Fibroblast of peridontal ligament (primary cell): ENCODE data around the gene COBLL1.
A peak's percentile ranks its signal among the peaks of the same experiment; 100 is the strongest.

Experiments
- DNase-seq: peaks from one replicate; pipeline ENCODE4 v3.0.0-alpha.2; 2010; ENCODE audit errors: extremely low read depth

Gene COBLL1

DNA sequence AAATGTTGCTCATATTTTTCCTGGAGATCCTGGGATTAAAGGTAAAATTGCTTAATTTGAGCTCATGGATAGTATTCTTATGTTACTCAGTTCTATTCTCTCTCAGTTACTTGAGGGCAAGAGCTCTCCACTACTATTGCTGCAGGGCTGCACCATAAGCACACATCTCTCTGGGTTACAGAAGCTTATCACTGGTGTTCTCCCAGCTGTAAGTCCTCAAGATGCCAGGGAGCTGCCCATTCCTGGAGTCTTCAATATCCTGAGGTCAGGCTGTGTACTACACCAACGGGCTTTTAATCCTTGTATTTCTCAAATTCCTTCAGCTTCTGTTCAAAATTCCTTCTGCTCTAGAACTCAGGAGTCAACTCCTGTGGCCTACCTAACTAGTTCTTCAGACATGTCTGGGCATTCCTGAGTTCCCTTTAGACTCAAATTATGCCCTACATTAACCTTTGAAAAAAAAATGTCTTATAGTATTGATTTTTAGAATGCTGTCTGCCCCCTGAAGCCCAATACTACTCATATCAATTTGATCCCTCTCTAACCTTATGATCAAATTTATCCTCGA lies 17.7 kb upstream of the COBLL1 start:
- DNase-seq, result no peak

DNA sequence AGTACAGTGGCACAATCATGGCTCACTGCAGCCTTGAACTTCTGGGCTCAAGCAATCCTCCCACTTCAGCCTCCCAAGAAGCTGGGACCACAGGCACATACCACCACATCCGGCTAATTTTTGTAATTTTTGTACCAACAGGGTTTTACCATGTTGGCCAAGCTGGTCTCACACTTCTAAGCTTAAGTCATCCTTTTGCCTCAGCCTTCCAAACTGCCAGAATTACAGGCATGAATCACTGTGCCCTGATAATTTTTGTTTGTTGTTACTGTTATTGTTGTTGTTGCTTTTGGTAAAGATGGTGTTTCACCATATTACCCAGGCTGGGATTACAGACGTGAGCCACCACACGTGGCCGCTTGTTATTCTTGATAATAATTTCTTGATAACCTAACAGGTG lies 10.5 kb upstream of the COBLL1 start:
- DNase-seq, result no peak

DNA sequence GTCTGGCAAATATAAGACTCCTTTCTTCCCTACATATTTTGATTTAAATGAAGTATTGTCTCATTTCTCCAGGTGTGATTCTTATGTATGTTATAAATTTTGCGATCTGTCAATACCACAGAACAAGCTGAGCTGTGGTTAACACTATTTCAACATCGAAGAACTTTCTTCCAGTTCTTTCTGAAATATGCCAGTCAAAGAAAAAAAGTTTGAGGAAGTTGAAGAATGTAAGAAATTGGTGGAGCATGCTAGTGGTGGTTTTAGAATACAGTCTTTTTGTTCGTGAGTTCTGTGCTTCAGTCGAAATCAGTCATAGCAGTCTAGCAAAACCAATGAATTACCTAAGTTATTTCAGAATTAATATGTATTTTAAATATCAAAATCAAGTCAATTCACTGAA lies 8.6 kb upstream of the COBLL1 start:
- DNase-seq, result no peak

DNA sequence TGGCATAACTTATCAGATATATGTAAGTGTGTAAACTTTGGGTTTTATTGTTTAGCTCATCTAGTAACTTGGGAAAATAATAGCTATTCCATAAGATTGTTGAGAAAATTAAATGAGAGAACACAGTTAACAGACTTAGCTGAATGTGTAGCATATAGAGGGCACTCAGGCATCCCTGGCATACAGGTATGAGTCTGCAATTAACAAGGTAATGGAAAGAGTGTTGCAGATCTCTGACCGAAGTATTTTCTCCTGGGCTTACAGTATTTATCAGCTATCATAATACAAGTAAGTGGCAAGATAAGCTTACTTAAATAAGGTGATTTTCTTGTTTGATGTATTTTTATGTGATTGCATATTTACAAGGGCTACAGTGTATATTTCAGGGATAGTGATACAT lies 7.9 kb upstream of the COBLL1 start:
- DNase-seq, result no peak

DNA sequence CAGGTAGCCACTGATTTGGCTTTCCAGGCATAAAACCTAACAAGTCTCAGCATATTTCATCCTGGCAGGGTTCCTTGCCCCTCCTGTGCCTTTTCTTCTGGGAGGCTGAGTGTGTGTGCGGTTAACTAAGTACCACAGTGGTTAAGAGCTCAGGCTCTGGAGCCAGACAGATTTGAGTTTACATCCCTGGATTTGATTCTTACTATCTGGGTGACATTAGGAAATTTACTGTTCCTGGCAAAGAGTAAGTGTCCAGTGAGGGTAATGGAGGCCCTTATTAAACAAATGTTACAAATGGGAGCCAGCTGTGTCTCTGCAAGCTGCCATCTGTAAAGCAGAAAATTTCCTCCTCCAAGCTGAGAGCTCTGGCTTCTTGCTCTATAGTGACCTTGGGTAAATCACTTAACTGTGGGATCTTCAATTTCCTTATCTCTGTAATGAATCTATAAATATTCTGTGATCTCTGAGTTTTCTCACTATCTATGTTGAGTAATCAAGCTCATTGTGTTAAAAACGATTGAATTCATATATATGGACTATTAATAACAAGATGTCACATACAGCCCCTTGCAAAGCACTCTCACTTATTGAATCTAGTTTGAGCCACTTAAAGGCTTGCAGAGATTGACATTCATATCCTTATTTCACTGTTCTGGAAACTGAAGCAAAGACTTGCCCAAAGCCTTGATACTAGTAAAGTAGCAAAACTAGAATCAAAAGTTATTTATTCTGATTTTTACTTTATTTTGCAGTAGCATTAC lies 6.5 kb upstream of the COBLL1 start:
- no peak for DNase-seq

DNA sequence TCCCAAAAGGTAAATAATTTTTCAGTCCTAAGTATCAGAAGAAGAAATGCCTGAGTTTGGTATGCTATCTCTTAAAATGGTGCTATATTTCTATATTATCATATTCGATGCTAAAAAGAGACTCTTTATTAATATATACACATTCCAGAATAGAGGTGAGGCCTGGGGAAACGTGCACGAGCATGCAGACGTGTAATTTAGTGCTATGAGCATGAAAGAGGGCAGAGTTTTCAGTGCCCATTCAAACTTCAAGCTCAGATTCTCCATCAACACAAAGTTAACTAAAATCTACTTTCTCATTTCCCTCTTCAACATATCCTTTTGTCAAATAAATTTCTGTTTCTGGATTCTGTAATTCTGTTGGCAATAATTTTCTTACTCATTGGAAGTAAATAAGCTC lies 5.7 kb upstream of the COBLL1 start:
- no peak for DNase-seq

DNA sequence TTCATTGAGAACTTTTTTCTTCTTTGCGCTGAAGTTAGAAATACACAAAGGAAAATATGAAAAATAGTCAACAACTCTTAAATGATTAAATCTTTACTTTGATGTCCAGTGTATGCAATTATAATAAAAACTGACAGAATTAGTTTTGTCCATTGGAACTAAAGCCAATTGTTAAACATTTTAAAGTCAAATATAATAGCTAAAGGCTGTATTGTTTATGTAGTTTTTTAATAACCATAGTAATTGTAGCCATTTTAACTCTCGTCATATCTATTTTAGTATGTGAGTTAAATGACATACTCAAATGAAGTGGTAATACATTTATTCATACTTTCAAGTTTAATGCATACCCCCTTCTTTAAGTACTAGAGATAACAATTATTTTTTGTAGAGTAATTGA lies 4.7 kb upstream of the COBLL1 start:
- DNase-seq, result no peak

DNA sequence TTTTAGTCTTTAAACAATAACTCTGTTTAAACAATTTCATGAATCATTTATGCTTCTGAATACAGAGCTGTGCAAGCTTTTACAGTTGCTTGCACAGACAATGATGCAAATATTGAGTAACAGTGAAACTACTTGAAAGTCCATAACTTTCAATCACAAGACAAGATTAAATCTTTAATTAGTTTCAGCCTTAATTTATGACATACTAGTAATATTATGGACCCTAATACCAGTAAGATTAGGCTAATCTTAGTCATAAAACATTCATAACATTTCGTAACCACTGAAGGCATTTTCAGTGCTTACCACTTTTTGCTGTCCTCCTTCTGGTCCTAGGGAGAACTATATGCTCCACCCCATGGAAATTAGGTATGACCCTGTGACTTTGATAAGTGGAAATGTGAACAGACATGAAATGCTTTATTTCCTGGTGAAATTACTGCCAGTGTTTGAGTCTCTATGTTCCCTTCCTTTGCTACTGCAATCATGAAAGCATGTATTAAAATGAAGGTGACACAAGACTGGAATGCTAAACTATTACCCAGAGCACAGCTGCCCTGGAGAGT lies 1.8 kb upstream of the COBLL1 start:
- no peak for DNase-seq

DNA sequence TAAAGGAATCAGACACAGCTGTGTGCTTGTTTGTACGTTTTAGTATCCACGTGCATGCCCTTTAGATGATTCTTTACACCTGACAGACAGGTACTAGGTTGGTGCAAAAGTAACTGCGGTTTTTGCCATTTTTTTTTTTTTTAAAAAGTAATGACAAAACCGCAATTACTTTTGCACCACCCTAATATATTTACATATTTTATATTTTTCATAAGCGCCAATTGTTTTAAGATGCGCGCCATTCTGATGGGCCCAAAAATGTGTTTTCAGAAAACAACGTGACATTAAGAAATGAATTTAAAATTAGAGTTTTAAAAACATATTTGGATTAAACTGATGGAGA lies 972 bp upstream of the COBLL1 start:
- no peak for DNase-seq

DNA sequence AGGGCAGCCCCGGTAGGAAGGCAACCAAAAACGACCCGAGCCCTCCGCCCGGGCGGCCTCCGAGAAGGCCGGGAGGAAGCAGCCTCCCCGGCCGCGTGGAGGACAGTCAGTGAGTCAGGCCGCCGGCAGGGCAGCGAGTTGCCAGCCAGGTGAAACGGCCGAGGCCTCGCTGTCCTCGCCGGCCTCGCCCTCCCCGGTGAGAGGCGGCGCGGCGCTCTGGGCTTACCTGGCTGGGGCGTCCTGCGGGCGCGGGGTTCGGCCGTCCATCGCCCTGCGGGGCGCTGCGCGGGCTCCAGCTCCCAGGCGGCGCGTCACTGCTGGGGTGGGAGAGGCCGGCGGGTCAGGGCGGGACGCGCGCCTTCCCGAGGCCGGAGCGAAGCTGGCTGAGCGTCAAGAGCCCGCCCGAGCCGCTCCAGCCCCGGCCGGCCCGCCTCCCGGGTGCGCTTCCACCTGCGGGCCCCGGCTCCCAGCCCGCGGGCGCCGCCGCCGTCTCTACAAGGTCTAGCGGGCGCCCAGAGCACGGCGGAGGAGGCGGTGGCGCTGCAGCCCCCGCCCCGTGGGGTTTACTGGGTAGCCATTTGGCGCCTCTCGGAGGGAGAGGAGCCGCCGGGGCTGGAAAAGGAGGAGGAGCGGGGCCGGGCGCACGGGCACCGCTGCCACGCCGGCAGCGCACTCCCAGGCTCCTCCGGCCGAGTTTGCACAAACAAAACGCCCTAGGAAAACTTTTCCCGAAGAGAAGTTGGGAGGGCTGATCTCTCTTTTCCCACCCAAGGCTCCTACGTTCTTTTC lies 499 bp downstream of the COBLL1 start:
- peak; percentile 41 for DNase-seq

DNA sequence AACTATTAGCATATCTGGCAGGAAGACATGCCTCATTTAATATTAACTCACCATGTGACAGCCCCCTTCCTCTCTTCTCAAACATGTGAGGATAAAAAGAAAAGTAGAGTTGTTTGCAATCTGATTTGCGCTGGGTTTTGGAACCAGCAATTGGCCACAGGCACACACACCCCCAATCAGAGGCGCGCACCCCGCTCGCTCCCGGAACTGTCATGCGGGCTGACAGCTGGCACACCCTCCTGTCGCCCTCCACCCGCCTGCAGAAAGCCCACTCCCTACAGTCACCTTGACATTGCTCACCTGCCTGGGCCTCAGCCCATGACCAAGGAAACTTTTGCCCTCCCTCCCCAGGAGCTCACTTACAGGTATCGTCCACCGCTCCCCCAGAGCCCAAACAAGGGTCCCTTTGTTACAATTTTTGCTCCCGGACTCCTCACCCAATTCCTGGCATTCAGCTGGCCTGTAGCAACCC lies 1.1 kb downstream of the COBLL1 start:
- DNase-seq, result no peak

DNA sequence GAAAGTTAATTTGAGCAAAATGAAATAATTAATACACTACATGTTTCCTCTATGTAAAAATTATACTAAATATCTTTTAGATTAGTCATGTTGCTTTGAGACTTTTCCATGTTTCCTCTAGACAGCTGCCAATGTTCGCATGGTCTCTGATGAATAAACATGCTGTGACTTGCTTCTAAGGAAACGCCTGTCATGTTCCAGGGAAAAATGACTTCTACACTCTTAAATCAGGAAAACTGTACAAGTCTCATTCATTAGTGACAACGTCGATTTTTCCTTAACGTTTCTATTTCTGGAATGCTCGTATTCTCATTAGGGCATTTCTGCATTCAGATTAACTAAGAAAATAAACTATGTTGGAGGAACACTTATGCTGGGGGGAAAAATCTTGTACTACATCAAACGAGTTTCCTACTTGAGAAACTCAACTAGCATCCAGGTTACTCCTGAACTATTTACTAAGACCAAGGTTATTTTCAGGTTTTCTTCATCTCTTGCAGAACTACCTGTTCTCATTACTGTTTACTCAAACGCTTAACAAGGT lies 1.6 kb downstream of the COBLL1 start:
- peak; percentile 59 for DNase-seq

DNA sequence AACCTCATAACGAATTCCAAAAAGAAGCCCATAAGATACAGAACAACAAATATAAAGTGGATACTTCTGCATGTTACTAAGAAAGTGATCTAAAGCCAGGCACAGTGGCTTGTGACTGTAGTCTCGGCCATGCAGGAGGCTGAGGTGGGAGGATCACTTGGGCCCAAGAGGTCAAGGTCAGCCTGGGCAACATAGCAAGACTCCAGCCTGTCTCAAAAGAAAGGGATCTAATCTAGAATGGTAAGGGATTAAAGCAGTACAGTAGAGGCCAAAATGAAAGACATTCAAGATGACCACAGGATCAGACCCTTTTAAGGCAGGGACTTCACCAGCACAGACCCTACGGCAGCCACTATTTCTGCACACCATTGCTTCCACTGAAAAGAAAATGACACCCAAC lies 3.8 kb downstream of the COBLL1 start:
- no peak for DNase-seq

DNA sequence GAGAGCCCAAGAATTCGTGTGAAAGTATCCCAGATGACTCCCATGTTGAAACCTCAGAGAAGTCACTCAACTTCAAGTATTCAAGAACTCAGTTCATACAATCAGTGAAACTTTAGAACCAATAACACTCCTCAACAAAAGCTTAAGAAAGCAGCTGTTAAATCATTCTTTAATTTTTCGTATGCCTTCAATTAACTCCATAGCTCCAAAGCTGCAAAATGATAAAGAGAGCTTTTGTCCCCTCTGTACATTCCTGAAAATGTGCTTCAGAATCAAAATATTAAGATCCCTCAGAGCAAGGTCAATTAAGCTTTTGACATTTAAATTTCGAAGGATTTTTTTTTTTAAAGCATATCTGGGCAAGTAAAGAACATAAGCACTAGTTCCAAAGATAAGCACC lies 4.7 kb downstream of the COBLL1 start:
- no peak for DNase-seq

DNA sequence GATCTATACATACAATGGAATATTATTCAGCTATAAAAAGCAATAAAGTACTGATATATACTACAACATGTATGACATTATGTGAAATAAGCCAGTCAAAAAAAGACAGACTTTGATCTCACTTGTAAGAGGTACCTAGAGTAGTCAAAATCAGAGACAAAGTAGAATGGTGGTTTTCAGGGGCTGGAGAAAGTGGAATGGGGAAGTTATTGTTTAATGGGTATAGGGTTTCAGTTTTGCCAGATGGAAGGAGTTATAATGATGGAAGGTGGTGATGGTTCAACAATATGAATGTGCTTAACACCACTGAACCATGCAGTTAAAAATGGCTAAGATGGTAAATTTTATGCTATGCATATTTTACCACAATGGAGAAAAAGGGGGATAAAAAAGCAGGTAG lies 6.3 kb downstream of the COBLL1 start:
- no peak for DNase-seq

DNA sequence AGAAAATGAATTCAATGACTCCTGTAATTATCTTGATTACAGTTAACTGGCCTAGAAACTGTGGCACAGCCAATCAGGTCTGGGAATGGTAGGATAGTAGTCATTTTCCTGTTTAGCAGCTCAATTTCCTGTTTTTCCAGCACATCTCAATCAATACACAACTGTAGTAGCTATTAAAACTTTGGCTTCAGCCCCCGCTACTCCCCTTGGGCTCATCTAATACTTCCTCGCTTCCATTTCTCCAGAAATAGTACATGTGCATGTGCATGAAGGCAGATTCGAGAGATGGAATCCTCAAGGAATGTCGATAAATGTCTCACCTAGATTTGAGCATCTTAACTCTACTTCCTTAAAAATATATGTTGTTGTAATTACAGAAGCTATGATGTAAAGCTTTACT lies 9.7 kb downstream of the COBLL1 start:
- DNase-seq, result no peak

DNA sequence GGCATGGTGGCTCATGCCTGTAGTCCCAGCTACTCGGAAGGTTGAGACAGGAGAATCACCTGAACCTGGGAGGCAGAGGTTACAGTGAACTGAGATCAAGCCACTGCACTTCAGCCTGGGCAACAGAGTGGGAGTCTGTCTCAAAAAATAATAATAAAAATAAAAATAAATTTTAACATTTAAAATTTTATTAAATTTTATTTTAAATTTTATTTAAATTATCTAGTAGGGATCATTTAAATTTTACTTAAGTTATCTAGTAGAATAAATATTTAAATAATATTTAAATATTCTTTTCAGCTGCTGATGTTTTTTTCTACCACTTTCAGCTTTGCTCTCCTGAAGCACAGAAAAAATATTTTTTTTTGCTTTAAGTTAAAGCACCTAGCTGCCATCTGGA lies 10.4 kb downstream of the COBLL1 start:
- DNase-seq, result no peak

DNA sequence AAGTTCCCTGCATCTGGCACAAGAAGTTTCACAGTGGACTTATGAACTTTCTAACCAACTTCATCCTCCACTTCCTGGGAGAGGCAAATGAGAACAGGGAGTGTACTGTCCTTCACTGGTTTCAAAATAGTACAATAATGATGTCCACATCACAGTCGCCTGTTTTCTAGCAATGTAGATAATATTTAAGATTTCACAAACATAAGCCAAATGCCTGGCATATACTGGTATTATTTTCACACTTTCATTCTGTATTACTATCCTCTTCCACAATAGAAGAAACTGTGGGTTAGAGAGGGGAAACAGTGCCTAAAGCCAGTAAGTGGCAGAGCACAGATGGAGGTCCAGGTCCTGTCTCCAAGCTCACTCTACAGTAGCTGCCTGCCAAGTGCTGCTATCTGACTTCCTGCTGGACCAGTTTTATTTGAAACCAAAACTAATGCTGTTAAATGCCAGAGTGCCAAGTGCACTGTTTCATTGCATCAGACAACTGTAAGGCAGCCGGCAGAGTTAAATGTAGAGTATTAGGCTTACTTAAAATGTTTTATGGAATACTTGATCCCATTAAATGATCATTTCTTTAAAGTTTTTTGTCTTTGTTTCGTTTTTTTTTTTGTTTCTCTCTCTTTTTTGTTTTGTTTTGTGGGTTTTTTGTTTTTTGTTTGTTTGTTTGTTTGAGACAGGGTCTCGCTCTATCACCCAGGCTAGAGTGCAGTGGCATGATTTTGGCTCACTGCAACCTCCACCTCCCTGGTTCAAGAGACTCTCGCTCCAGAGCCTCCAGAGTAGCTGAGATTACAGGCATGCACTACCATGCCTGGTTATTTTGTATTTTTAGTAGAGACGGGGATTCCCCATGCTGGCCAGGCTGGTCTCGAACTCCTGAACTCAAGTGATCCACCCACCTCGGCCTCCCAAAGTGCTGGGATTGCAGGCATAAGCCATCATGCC lies 15.1 kb downstream of the COBLL1 start:
- DNase-seq, result peak; percentile 67

DNA sequence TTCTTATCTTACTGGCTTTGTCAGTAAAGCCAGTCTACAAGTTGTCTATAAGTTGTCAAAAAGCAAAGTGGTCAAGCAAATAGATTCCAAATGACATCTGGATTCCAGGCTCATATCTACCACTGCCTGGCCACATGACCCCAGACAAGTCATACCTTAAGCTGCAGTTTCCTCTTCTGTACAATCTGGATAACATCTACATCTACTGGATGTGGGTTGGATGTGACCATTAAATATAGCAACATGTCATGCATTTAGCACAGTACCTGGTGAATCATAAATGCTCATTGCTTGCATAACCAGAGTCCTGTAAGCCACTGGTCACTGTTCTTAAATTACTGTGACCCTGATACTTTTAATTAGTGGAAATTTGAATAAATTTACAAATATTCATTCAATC lies 16.8 kb downstream of the COBLL1 start:
- DNase-seq, result no peak

DNA sequence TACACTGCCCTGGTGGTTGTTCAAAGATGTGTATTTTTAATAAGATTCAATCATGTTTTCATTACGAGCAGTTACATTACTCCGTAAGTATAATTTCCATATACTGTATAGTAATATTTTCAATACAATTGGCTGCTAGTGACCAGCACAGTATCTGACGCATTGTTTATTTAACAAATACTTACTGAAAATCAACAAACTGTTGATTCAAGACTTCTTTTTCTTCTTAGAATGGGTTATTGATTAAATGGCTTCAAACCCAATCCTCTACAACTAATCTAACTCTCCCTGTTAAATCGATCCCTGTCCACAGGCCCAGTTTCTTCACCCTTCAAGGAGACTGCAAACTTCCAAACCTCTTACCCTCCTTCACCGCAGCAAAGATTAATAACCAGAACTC lies 18.5 kb downstream of the COBLL1 start:
- no peak for DNase-seq

DNA sequence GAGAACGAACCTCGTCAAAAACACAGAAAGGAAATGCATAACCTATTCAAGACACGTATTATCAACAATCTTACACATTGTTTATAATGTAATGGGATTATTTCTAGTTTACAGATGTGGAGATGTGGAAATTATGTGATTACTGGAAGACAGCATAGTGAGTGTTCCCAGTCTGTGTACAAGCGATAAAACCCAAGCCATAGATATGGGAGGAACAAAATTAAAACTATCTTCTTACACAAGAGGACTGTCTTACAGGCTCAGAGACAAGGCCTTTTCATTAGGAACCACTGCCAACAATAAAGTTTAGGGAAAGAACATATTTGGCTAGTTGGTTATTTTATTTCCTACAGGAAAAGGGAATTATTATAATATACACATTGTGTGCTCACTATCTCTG lies 20.3 kb downstream of the COBLL1 start:
- DNase-seq, result no peak
